AG04449 (cell line): ENCODE measurements around the gene PI4KB.

Experiments used
- CTCF ChIA-PET: fragments of 350-600 bp; formaldehyde crosslinking; extraction: SDS; loops from one replicate; lab custom pipeline; 2021; ENCODE audit warnings: antibody characterized with exemption; lab: Yijun Ruan, JAX
- POLR2A ChIA-PET: fragments of 400-600, 350-600 bp; formaldehyde crosslinking; extraction: SDS; loops from one replicate; lab custom pipeline; 2020; ENCODE audit warnings: antibody characterized with exemption, inconsistent platforms; lab: Yijun Ruan, JAX
- DNase-seq: peaks from one replicate; pipeline ENCODE4 v3.0.0-alpha.2; 2010; ENCODE audit warnings: low read depth, low spot score
- H3K4me3 ChIP-seq: 2 replicates; pipeline ENCODE4 v1.5.1; 2011; ENCODE audit warnings: low read depth, mild to moderate bottlenecking, control low read depth, low read length
- TF ChIP-seq, protein P1 (sequence below): IDR thresholded peaks from one replicate; pipeline ENCODE4 v1.5.1; 2011; ENCODE audit warnings: mild to moderate bottlenecking, moderate library complexity, low read length, control low read depth, inconsistent platforms; ENCODE audit not compliant: insufficient read depth; ENCODE audit errors: missing control alignments

PI4KB gene

DNA sequence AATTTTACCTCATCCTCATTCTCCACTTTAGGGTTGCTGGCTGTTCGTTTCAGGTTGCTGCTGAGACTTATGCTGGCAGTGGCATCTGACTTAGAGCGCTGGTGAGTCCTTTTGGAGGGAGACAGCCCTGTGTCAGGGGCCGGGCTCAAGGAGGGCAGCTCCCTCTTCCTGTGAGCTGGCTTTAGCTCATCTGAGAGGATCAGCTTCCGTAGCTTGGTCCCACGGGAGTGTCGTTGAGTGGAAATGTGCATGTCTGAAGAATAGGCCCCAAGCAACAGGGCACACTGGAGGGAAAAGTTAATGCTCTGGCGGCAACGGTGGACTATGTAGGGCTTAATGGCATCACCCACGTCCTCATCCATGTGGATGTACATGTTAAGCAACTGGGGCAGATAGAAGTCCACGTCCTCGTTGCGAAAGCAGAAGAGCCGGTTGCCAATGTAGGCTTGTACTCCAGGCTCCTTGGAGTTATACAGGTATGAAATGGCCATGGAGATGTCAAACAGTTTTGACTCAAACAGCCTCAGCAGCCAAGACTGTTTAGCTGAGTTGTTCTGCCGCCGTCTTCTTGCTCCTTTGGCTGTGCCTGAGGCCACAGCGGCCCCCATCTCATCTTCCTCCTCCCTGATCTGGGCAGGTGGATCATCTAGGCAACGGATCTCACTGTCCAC lies 11.5 kb downstream of the PI4KB start:
- CTCF ChIA-PET: interaction anchor here (0.6 to 27.8 kb wide), 6 partner anchors 10 to 25 kb away, joined by 3 to 748 read pairs (median 6); partner anchors contain the start of gene PI4KB
- H3K4me3 ChIP-seq: no peak overlapping the region
- DNase-seq: no peak
- TF ChIP-seq, protein P1, sequence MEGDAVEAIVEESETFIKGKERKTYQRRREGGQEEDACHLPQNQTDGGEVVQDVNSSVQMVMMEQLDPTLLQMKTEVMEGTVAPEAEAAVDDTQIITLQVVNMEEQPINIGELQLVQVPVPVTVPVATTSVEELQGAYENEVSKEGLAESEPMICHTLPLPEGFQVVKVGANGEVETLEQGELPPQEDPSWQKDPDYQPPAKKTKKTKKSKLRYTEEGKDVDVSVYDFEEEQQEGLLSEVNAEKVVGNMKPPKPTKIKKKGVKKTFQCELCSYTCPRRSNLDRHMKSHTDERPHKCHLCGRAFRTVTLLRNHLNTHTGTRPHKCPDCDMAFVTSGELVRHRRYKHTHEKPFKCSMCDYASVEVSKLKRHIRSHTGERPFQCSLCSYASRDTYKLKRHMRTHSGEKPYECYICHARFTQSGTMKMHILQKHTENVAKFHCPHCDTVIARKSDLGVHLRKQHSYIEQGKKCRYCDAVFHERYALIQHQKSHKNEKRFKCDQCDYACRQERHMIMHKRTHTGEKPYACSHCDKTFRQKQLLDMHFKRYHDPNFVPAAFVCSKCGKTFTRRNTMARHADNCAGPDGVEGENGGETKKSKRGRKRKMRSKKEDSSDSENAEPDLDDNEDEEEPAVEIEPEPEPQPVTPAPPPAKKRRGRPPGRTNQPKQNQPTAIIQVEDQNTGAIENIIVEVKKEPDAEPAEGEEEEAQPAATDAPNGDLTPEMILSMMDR: no peak
- POLR2A ChIA-PET: no interaction called here

DNA sequence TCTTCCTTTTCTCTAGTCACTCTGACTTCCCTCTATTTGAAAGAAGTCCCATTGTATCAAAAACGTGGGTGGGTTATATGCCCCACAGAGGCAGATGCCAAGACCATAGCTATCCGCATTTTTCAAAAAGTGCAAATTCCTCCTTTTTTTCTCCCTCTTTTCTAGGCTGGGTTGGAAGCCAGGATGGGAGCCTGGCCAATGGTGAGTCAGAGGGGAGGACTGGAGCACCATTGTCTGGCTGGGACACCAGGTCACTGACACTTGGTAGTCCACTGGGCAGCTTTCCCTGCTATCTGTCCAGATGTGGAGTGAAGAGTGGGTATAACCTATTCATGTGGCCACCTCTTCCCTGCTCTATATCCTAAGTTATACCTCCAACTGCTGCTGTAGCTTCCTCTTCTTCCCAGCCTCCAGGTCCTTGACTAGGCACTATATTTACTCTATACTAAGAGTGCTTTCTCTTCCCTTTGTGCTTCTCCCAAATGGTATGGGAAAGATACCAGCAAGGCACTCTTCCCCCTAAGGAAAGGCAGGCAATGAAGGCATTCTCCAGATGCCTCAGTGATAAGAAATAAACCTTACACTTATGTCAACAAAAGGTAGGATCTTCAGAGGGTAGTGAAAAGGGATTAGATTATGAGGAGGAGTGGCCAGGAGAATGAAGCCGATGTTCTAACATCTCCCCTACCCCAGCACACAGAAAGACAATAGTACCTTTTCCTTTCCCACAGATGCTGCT lies 12.9 kb downstream of the PI4KB start:
- POLR2A ChIA-PET: interaction anchor here (4.2 kb wide), 1 partner anchor 13 kb away, joined by 28 read pairs; the partner anchor contains the start of gene PI4KB
- TF ChIP-seq, protein P1: no peak
- DNase-seq: no peak
- CTCF ChIA-PET: interaction anchor here (0.9 to 27.8 kb wide), 7 partner anchors 9 to 31 kb away, joined by 3 to 748 read pairs (median 16); partner anchors contain the start of gene PI4KB
- H3K4me3 ChIP-seq: no peak overlapping the region

DNA sequence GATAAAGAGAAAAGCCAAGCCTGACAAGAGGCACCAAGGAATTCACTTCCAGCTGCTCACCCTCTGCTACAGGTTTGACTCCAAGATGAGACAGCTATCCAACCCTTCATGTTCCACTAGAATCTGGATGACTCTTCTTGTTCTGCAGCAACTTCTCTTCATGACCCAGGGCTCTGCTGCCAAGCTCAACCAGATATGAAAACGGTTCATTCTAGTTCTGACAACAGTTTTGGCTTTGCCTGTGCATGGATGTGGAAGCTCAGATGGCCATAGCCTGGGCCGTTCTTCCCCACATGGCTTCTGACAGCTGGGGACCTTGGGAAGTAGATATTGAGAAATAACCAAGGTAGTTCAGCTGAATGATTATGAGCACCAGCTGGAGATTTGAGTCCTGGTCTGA lies 13.7 kb downstream of the PI4KB start:
- POLR2A ChIA-PET: interaction anchor here (4.2 kb wide), 1 partner anchor 14 kb away, joined by 28 read pairs; the partner anchor contains the start of gene PI4KB
- H3K4me3 ChIP-seq: no peak overlapping the region
- DNase-seq: no peak
- TF ChIP-seq, protein P1: no peak
- CTCF ChIA-PET: interaction anchor here (0.9 to 27.8 kb wide), 7 partner anchors 9 to 30 kb away, joined by 3 to 748 read pairs (median 16); partner anchors contain the start of gene PI4KB

DNA sequence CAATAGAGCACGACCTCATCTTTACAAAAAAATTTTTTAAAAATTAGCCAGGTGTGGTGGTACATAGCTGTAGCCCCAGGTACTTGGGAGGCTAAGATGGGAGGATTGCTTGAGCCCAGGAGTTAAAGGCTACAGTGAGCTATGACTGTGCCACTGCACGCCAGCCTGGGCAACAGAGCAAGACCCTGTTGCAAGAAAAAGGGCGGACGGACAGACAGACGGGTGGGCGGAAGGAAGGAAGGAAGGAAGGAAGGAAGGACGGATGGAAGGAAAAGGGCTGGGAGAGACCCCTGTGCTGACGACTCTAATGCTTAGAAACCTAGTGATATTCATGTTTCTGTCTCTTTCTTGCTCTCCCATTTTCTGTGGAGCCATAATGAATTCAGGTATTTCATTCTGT lies 14.4 kb downstream of the PI4KB start:
- no peak for DNase-seq
- POLR2A ChIA-PET: interaction anchor here (0.9 to 4.2 kb wide), 3 partner anchors 12 to 31 kb away, joined by 3 to 28 read pairs (median 4); partner anchors contain the start of genes PI4KB and ZNF687
- CTCF ChIA-PET: interaction anchor here (2.0 to 27.8 kb wide), 5 partner anchors 10 to 29 kb away, joined by 4 to 748 read pairs (median 47); partner anchors contain the start of gene PI4KB
- TF ChIP-seq, protein P1: no peak
- no peak overlapping the region for H3K4me3 ChIP-seq

DNA sequence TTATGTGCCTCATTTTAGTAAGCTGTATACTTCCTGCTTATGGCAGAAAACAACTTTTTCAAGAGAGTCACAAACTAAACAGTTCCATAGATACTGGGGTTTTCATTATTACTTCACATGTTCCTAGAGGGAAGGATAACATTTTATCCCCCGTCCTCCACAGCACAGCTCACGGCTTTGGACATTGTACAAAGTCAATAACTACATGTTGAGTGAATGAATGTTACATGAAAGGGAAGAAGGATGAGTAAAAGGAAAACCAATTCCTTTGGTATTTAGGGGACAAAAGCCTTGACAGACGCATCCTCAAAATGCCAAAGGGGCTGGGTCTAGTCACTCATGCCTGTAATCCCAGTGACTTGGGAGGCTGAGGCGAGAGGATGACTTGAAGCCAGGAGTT lies 14.8 kb downstream of the PI4KB start:
- ChIA-PET POLR2A (interaction anchor here (0.9 to 4.2 kb wide), 3 partner anchors 11 to 31 kb away, joined by 3 to 28 read pairs (median 4); partner anchors contain the start of genes PI4KB and ZNF687), CTCF (interaction anchor here (2.0 to 27.8 kb wide), 7 partner anchors 10 to 29 kb away, joined by 4 to 748 read pairs (median 30); partner anchors contain the start of gene PI4KB)
- TF ChIP-seq, protein P1: no peak
- no peak for DNase-seq
- H3K4me3 ChIP-seq: no peak overlapping the region
